Right atrium auricular region (tissue), 2 donors: Measurements from ENCODE around the gene MBD3L5. TPM values are rescaled to one million over a fixed set of nuclear protein-coding genes. Genes with fewer than 3 reads are reported as not detected.
A peak's percentile ranks its signal among the peaks of the same experiment; 100 is the strongest.
"Not testable (repeated sequence)": the region's sequence is repeated elsewhere in the genome, so short reads cannot be mapped to it uniquely, and the experiment has no call there.

ENCODE experiments used
- DNase-seq: peaks from one replicate; pipeline ENCODE4 v3.0.0-alpha.2; 2019; ENCODE audit warnings: low spot score
- H3K27ac ChIP-seq, 2 donors: fragments of 200-600 bp; sonication (generic); 1 replicate in 1 of 2; 2 replicates in 1 of 2; pipeline ENCODE4 v1.5.1; 2016 to 2019
- H3K27me3 ChIP-seq, 2 donors: fragments of 200-600 bp; sonication (generic); one replicate each; pipeline versions ENCODE4 v1.5.1 to v1.6.0; 2017 to 2019
- H3K36me3 ChIP-seq: fragments of 200-600 bp; sonication (generic); one replicate; pipeline ENCODE4 v1.5.1; 2016
- H3K4me1 ChIP-seq, 2 donors: fragments of 200-600 bp; sonication (generic); one replicate each; pipeline versions ENCODE4 v1.5.1 to v1.6.0; 2017 to 2019
- H3K4me3 ChIP-seq, 2 donors: fragments of 200-600 bp; sonication (generic); 1 replicate in 1 of 2; 2 replicates in 1 of 2; pipeline ENCODE4 v1.5.1; 2017 to 2019; ENCODE audit warnings: mild to moderate bottlenecking in 1 of 2, moderate library complexity in 1 of 2
- H3K9me3 ChIP-seq, 2 donors: fragments of 200-600 bp; sonication (generic); one replicate each; pipeline ENCODE4 v1.5.1; 2019
- CTCF ChIP-seq, 2 donors: fragments of 200-600 bp; sonication (generic); IDR thresholded peaks; one replicate each; pipeline ENCODE4 v1.5.1; 2019; ENCODE audit warnings: antibody characterized with exemption in 2 of 2
- total RNA-seq, 2 donors: library from RNA; depleted of rRNA; stranded (reverse); fragments of >200 nt; gene quantifications; one replicate each; pipeline ENCODE4 v1.1.0, GENCODE V29; 2016

Gene MBD3L5
- total RNA-seq, 2 donors from 2014 or later, result not detected

- Histone ChIP-seq H3K9me3 (no peaks in the 10 kb centered on the region), H3K36me3 (no peaks in the 10 kb centered on the region), H3K4me3 (no peak overlapping the region), H3K27me3 (no peaks in the 10 kb centered on the region), H3K4me1 (no peaks in the 10 kb centered on the region), H3K27ac (no peak overlapping the region)
- no peak for TF ChIP-seq CTCF (IDR thresholded peaks at IDR 0.05)
- DNase-seq, result no peak
Measured at GRCh38 chr19:7006135-7006704, 24.2 kb upstream of the MBD3L5 start.

- H3K4me1 ChIP-seq, result no peaks in the 10 kb centered on the region
- H3K9me3 ChIP-seq, result no peaks in the 10 kb centered on the region
- no peaks in the 10 kb centered on the region for H3K36me3 ChIP-seq
- no peak overlapping the region for H3K27ac ChIP-seq
- DNase-seq, result no peak
- no peaks in the 10 kb centered on the region for H3K27me3 ChIP-seq
- no peak for TF ChIP-seq CTCF (IDR thresholded peaks at IDR 0.05)
- no peak overlapping the region for H3K4me3 ChIP-seq
Measured at GRCh38 chr19:7007859-7008258, 22.5 kb upstream of the MBD3L5 start.

GRCh38 chr19:7010722-7011593, 19.4 kb upstream of the MBD3L5 start:
- no peak overlapping the region for H3K27ac ChIP-seq
- H3K4me1 ChIP-seq, result no peaks in the 10 kb centered on the region
- DNase-seq, result peak; percentile 38
- no peak overlapping the region for H3K4me3 ChIP-seq
- H3K36me3 ChIP-seq, result no peaks in the 10 kb centered on the region
- no peaks in the 10 kb centered on the region for H3K9me3 ChIP-seq
- TF ChIP-seq CTCF (IDR thresholded peaks at IDR 0.05), result no peak
- H3K27me3 ChIP-seq, result no peaks in the 10 kb centered on the region

GRCh38 chr19:7013678-7014077, 16.7 kb upstream of the MBD3L5 start:
- H3K27ac ChIP-seq, result no peak overlapping the region
- no peak for TF ChIP-seq CTCF (IDR thresholded peaks at IDR 0.05)
- H3K36me3 ChIP-seq, result no peaks in the 10 kb centered on the region
- no peaks in the 10 kb centered on the region for H3K9me3 ChIP-seq
- H3K27me3 ChIP-seq, result no peaks in the 10 kb centered on the region
- DNase-seq, result peak; percentile 52
- H3K4me3 ChIP-seq, result no peak overlapping the region
- no peaks in the 10 kb centered on the region for H3K4me1 ChIP-seq

- H3K4me1 ChIP-seq, result no peaks in the 10 kb centered on the region
- no peak overlapping the region for H3K4me3 ChIP-seq
- no peak for TF ChIP-seq CTCF (IDR thresholded peaks at IDR 0.05)
Measured at GRCh38 chr19:7018828-7019227, 11.6 kb upstream of the MBD3L5 start.

GRCh38 chr19:7021331-7021730, 9.0 kb upstream of the MBD3L5 start, which contains the start of gene MBD3L2B:
Gene MBD3L2B (minus strand): TSS chr19:7021431. CDS start chr19:7021397, 34 bp downstream.
- not testable (repeated sequence) for H3K36me3 ChIP-seq, H3K4me3 ChIP-seq, DNase-seq, H3K9me3 ChIP-seq, H3K27me3 ChIP-seq, H3K4me1 ChIP-seq, H3K27ac ChIP-seq

More at GRCh38 chr19:7018828-7019227, 11.6 kb upstream of the MBD3L5 start:
- Histone ChIP-seq H3K27ac (no peak overlapping the region), H3K9me3 (no peaks in the 10 kb centered on the region), H3K36me3 (no peaks in the 10 kb centered on the region), H3K27me3 (no peaks in the 10 kb centered on the region)
- DNase-seq, result no peak

GRCh38 chr19:7028790-7029189, 1.6 kb upstream of the MBD3L5 start:
- not testable (repeated sequence) for H3K9me3 ChIP-seq, H3K4me1 ChIP-seq, H3K27ac ChIP-seq, H3K4me3 ChIP-seq, H3K36me3 ChIP-seq, H3K27me3 ChIP-seq, DNase-seq

GRCh38 chr19:7040079-7040478, 9.7 kb downstream of the MBD3L5 start, which contains the start of gene MBD3L4:
Gene MBD3L4 (minus strand): TSS chr19:7040179. CDS start chr19:7040144, 35 bp downstream.
- not testable (repeated sequence) for H3K4me1 ChIP-seq, H3K36me3 ChIP-seq, H3K4me3 ChIP-seq, H3K9me3 ChIP-seq, H3K27me3 ChIP-seq, DNase-seq, H3K27ac ChIP-seq

GRCh38 chr19:7041563-7041962, 11.2 kb downstream of the MBD3L5 start:
- not testable (repeated sequence) for DNase-seq, H3K4me3 ChIP-seq, H3K27ac ChIP-seq, H3K4me1 ChIP-seq, H3K36me3 ChIP-seq, H3K27me3 ChIP-seq, H3K9me3 ChIP-seq
